ENCODE data around the gene MAS1.

DNA sequence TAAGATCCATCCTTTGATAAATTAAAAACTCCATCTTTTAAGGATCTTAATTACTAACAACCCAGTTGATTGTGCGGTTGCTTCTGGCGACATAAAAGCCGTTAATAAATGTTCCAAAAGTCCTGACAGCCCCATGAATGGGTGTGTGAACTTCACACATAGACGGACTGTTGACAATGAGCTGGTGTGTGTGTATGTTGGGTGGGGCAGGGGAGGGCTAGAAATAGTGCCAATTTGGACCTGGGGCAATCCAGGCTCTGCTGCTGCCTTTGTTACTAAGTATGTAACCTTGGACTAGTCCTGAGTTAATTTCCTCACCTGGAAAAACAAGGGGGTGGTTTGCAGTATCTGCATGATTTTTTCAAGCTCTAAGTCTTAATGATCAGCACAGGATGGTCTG, 4.2 kb downstream of the MAS1 start:
- TF ChIP-seq, protein P1, sequence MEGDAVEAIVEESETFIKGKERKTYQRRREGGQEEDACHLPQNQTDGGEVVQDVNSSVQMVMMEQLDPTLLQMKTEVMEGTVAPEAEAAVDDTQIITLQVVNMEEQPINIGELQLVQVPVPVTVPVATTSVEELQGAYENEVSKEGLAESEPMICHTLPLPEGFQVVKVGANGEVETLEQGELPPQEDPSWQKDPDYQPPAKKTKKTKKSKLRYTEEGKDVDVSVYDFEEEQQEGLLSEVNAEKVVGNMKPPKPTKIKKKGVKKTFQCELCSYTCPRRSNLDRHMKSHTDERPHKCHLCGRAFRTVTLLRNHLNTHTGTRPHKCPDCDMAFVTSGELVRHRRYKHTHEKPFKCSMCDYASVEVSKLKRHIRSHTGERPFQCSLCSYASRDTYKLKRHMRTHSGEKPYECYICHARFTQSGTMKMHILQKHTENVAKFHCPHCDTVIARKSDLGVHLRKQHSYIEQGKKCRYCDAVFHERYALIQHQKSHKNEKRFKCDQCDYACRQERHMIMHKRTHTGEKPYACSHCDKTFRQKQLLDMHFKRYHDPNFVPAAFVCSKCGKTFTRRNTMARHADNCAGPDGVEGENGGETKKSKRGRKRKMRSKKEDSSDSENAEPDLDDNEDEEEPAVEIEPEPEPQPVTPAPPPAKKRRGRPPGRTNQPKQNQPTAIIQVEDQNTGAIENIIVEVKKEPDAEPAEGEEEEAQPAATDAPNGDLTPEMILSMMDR (IDR thresholded peaks at IDR 0.05) = no peak
- TF ChIP-seq ZFX (IDR thresholded peaks at IDR 0.05; ENCODE audit: borderline replicate concordance) = no peak
